ENCODE results near the gene FLVCR2.

DNA sequence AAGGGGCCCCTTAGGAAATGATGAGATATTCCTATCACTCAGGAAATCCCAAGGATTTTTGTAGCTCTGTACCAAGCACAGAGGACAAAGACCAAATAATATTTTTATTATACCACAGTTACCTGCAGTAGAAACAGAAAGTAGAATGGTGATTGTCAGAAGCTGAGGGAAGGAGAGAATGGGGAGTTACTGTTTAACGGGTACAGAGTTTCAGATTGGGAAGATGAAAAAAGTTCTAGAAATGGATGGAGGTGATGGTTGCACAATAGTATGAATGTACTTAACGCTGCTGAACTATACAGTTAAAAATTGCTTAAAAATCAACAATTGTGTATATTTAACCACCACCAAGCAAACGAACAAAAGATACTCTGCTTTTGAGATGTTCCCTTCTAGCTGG is 24.1 kb downstream of the FLVCR2 start:
- no peak for TF ChIP-seq POLR2AphosphoS5 (IDR thresholded peaks at IDR 0.05; ENCODE audit: low read depth, low read length)
- TF ChIP-seq POLR2A (IDR thresholded peaks at IDR 0.05; ENCODE audit: low read depth, low read length) = no peak
- TF ChIP-seq TAF1 (IDR thresholded peaks at IDR 0.05; ENCODE audit: low read depth, low read length) = no peak
- TF ChIP-seq PAX5 (IDR thresholded peaks at IDR 0.05; ENCODE audit: insufficient read depth, low read length, severe bottlenecking) = no peak
- no peak for TF ChIP-seq POU2F2 (IDR thresholded peaks at IDR 0.05; ENCODE audit: low read depth, low read length)

Data from GM12891 (cell line).